Naive B cell (primary cell): ENCODE measurements around the gene CDH26. TPM values are rescaled to one million over a fixed set of nuclear protein-coding genes. Genes with fewer than 3 reads are reported as not detected.
A peak's percentile ranks its signal among the peaks of the same experiment; 100 is the strongest.

Experiments
- ATAC-seq, 2 donors: fragments of 150-1000 bp; cut with Tn5 transposase; 2 replicates each; pipeline ENCODE4 v1.10.0; 2021; ENCODE audit warnings: low read depth in 2 of 2, mild to moderate bottlenecking in 2 of 2, moderate library complexity in 2 of 2
- DNase-seq: peaks from one replicate; pipeline ENCODE4 v3.0.0; 2022
- H3K27ac Mint-ChIP-seq, 6 donors: one replicate each; pipeline ENCODE4 v1.8.0; 2020 to 2022; ENCODE audit warnings: mild to moderate bottlenecking in 6 of 6, mixed read lengths in 6 of 6, moderate library complexity in 5 of 6, inconsistent platforms in 2 of 6
- H3K27me3 Mint-ChIP-seq, 3 donors: one replicate each; pipeline ENCODE4 v1.8.0; 2021 to 2022; ENCODE audit warnings: mixed read lengths in 3 of 3, mild to moderate bottlenecking in 1 of 3
- H3K36me3 Mint-ChIP-seq, 2 donors: one replicate each; pipeline ENCODE4 v1.8.0; 2020 to 2022; ENCODE audit warnings: mixed read lengths in 2 of 2, inconsistent platforms in 1 of 2, mild to moderate bottlenecking in 1 of 2
- H3K4me1 Mint-ChIP-seq, 3 donors: one replicate each; pipeline ENCODE4 v1.8.0; 2020 to 2022; ENCODE audit warnings: mixed read lengths in 3 of 3, inconsistent platforms in 1 of 3, mild to moderate bottlenecking in 1 of 3, moderate library complexity in 1 of 3
- H3K4me3 Mint-ChIP-seq, 8 donors: one replicate each; pipeline ENCODE4 v1.8.0; 2020 to 2022; ENCODE audit warnings: mild to moderate bottlenecking in 8 of 8, mixed read lengths in 8 of 8, moderate library complexity in 8 of 8, inconsistent platforms in 2 of 8
- H3K9me3 Mint-ChIP-seq, 7 donors: one replicate each; pipeline ENCODE4 v1.8.0; 2020 to 2022; ENCODE audit warnings: mixed read lengths in 7 of 7, mild to moderate bottlenecking in 5 of 7, inconsistent platforms in 2 of 7, moderate library complexity in 1 of 7
- polyA plus RNA-seq, 6 donors: library from polyadenylated mRNA; unstranded; fragments of 300-500 nt; fragmentation: Illumina TruSeq; gene quantifications; one replicate each; pipeline ENCODE4 v1.2.3, GENCODE V29; 2021; ENCODE audit warnings: low read depth in 6 of 6

The CDH26 gene
- polyA plus RNA-seq, 6 donors from 2014 or later, result 0.15 TPM; not detected in 5

- no peaks in the 10 kb centered on the region for H3K4me1 Mint-ChIP-seq
- peak overlapping the region in 1 of 8 donors; percentile 29 for H3K4me3 Mint-ChIP-seq
- DNase-seq (no peak), ATAC-seq (no peak)
- H3K9me3 Mint-ChIP-seq, result no peaks in the 10 kb centered on the region
- peaks cover 2 to 14% (median 3%) of the 10 kb centered on the region in 3 donors for H3K27me3 Mint-ChIP-seq
- peaks cover under 1 to 5% of the 10 kb centered on the region in 2 donors for H3K36me3 Mint-ChIP-seq
- H3K27ac Mint-ChIP-seq, result no peak overlapping the region
Measured at GRCh38 chr20:59999502-59999901, 41.3 kb downstream of the CDH26 start.

- Mint-ChIP-seq H3K4me1 (no peaks in the 10 kb centered on the region), H3K27ac (no peak overlapping the region), H3K36me3 (peaks cover 0 to 2% of the 10 kb centered on the region in 2 donors), H3K27me3 (peaks cover 0 to 6% (median 0%) of the 10 kb centered on the region in 3 donors), H3K4me3 (no peak overlapping the region), H3K9me3 (no peaks in the 10 kb centered on the region)
- ATAC-seq (no peak), DNase-seq (no peak)
Measured at GRCh38 chr20:60000271-60001042, 42.2 kb downstream of the CDH26 start.

- H3K4me1 Mint-ChIP-seq, result no peaks in the 10 kb centered on the region
Measured at GRCh38 chr20:60001108-60001507, 42.9 kb downstream of the CDH26 start.

GRCh38 chr20:60003776-60004175 lies 45.6 kb downstream of the CDH26 start:
- Mint-ChIP-seq H3K4me1 (peaks cover 0 to 5% (median 0%) of the 10 kb centered on the region in 3 donors), H3K9me3 (no peaks in the 10 kb centered on the region), H3K36me3 (no peaks in the 10 kb centered on the region), H3K27ac (no peak overlapping the region), H3K27me3 (no peaks in the 10 kb centered on the region), H3K4me3 (no peak overlapping the region)
- DNase-seq (no peak), ATAC-seq (no peak)

More at GRCh38 chr20:60001108-60001507, 42.9 kb downstream of the CDH26 start:
- H3K27ac Mint-ChIP-seq, result no peak overlapping the region
- H3K36me3 Mint-ChIP-seq, result no peaks in the 10 kb centered on the region
- H3K9me3 Mint-ChIP-seq, result no peaks in the 10 kb centered on the region
- H3K4me3 Mint-ChIP-seq, result no peak overlapping the region
- H3K27me3 Mint-ChIP-seq, result no peaks in the 10 kb centered on the region
- DNase-seq, result no peak
- no peak for ATAC-seq

- no peak overlapping the region for H3K27ac Mint-ChIP-seq
Measured at GRCh38 chr20:60006261-60006660, 48.0 kb downstream of the CDH26 start.

GRCh38 chr20:60007464-60007863 lies 49.2 kb downstream of the CDH26 start:
- Mint-ChIP-seq H3K36me3 (no peaks in the 10 kb centered on the region), H3K27me3 (no peaks in the 10 kb centered on the region), H3K9me3 (no peaks in the 10 kb centered on the region), H3K27ac (peak overlapping the region in 1 of 6 donors; percentile 10), H3K4me1 (peaks cover 0 to 5% (median 0%) of the 10 kb centered on the region in 3 donors), H3K4me3 (no peak overlapping the region)
- ATAC-seq, result no peak
- no peak for DNase-seq

More at GRCh38 chr20:60006261-60006660, 48.0 kb downstream of the CDH26 start:
- DNase-seq (no peak), ATAC-seq (no peak)
- peaks cover 0 to 5% (median 0%) of the 10 kb centered on the region in 3 donors for H3K4me1 Mint-ChIP-seq
- no peaks in the 10 kb centered on the region for H3K9me3 Mint-ChIP-seq
- H3K4me3 Mint-ChIP-seq, result no peak overlapping the region
- no peaks in the 10 kb centered on the region for H3K27me3 Mint-ChIP-seq
- H3K36me3 Mint-ChIP-seq, result no peaks in the 10 kb centered on the region

- Mint-ChIP-seq H3K27ac (no peak overlapping the region), H3K9me3 (no peaks in the 10 kb centered on the region), H3K4me1 (peaks cover 0 to 5% (median 0%) of the 10 kb centered on the region in 3 donors), H3K4me3 (no peak overlapping the region), H3K36me3 (no peaks in the 10 kb centered on the region), H3K27me3 (no peaks in the 10 kb centered on the region)
- DNase-seq, result no peak
- peak; percentile 44 to 58 for ATAC-seq
Measured at GRCh38 chr20:60008130-60008808, 50.0 kb downstream of the CDH26 start.

GRCh38 chr20:60009318-60009717 lies 51.1 kb downstream of the CDH26 start:
- H3K27me3 Mint-ChIP-seq, result no peaks in the 10 kb centered on the region
- no peak overlapping the region for H3K27ac Mint-ChIP-seq
- no peak for DNase-seq
- H3K4me3 Mint-ChIP-seq, result no peak overlapping the region
- peaks cover 0 to 5% (median 0%) of the 10 kb centered on the region in 3 donors for H3K4me1 Mint-ChIP-seq
- ATAC-seq, result no peak
- H3K36me3 Mint-ChIP-seq, result no peaks in the 10 kb centered on the region
- no peaks in the 10 kb centered on the region for H3K9me3 Mint-ChIP-seq

GRCh38 chr20:60009826-60010616 lies 51.8 kb downstream of the CDH26 start:
- peaks cover 0 to 5% (median 0%) of the 10 kb centered on the region in 3 donors for H3K4me1 Mint-ChIP-seq
- no peak for ATAC-seq
- H3K4me3 Mint-ChIP-seq, result no peak overlapping the region
- H3K36me3 Mint-ChIP-seq, result no peaks in the 10 kb centered on the region
- H3K27me3 Mint-ChIP-seq, result no peaks in the 10 kb centered on the region
- no peaks in the 10 kb centered on the region for H3K9me3 Mint-ChIP-seq
- no peak for DNase-seq
- H3K27ac Mint-ChIP-seq, result no peak overlapping the region

- Mint-ChIP-seq H3K4me3 (no peak overlapping the region), H3K36me3 (no peaks in the 10 kb centered on the region), H3K27ac (peak overlapping the region in 2 of 6 donors; percentile 9 to 10), H3K4me1 (peaks cover 0 to 5% (median 0%) of the 10 kb centered on the region in 3 donors), H3K27me3 (peaks cover 0 to 4% (median 0%) of the 10 kb centered on the region in 3 donors), H3K9me3 (peaks cover 0 to 8% (median 3%) of the 10 kb centered on the region in 7 donors)
- DNase-seq (no peak), ATAC-seq (no peak)
Measured at GRCh38 chr20:60010689-60011458, 52.7 kb downstream of the CDH26 start.

GRCh38 chr20:60011512-60012507 lies 53.6 kb downstream of the CDH26 start:
- Mint-ChIP-seq H3K27ac (peak overlapping the region in 2 of 6 donors; percentile 60 to 69), H3K4me3 (no peak overlapping the region), H3K36me3 (no peaks in the 10 kb centered on the region), H3K27me3 (peaks cover 0 to 4% (median 0%) of the 10 kb centered on the region in 3 donors), H3K4me1 (peaks cover 0 to 5% (median 0%) of the 10 kb centered on the region in 3 donors), H3K9me3 (peaks cover 4 to 18% (median 12%) of the 10 kb centered on the region in 7 donors)
- DNase-seq, result no peak
- ATAC-seq, result no peak
